ENCODE data around the gene MEPCE. TPM values are rescaled to one million over a fixed set of nuclear protein-coding genes. Genes with fewer than 3 reads are reported as not detected.

The MEPCE gene
- total and polyA plus RNA-seq, 11 donors, result 14.6 to 30.3 (median 21.5) TPM

- 0 to 1% (median 1%) methylated on average over 28 to 40 of the region's 40 CpGs for WGBS, 4 donors
- ATAC-seq (peak; percentile 83 to 87 (median 86)), DNase-seq (peak; percentile 100)
- intact Hi-C loops (cut with DNase I), result no loop called here
- Histone ChIP-seq H3K27me3 (no peaks in the 10 kb centered on the region), H3K36me3 (peaks cover 0 to 30% (median 15%) of the 10 kb centered on the region in 9 donors), H3K9me3 (no peaks in the 10 kb centered on the region), H3K27ac (peak overlapping the region; percentile 96 to 100 (median 99)), H3K4me1 (peaks cover 0 to 47% (median 30%) of the 10 kb centered on the region in 12 donors), H3K4me3 (peak overlapping the region; percentile 66 to 99 (median 90))
- TF ChIP-seq POLR2A (IDR thresholded peaks at IDR 0.05), result peak in 1 of 2 donors; percentile 72
- peak in 6 of 12 donors; percentile 11 to 39 (median 20) for TF ChIP-seq CTCF (IDR thresholded peaks at IDR 0.05)
Measured at GRCh38 chr7:100428967-100429636, 529 bp upstream of the MEPCE start.

GRCh38 chr7:100430493-100431285, 1.1 kb downstream of the MEPCE start:
- no peak for TF ChIP-seq POLR2A (IDR thresholded peaks at IDR 0.05)
- DNase-seq, result peak in 3 of 5 donors; percentile 19 to 43 (median 31)
- H3K27ac ChIP-seq, result peak overlapping the region; percentile 96 to 100 (median 99)
- H3K36me3 ChIP-seq, result peaks cover 0 to 36% (median 24%) of the 10 kb centered on the region in 9 donors
- H3K27me3 ChIP-seq, result no peaks in the 10 kb centered on the region
- intact Hi-C loops (cut with DNase I), result no loop called here
- ATAC-seq, result no peak
- peaks cover 0 to 60% (median 41%) of the 10 kb centered on the region in 12 donors for H3K4me1 ChIP-seq
- WGBS, 4 donors, result 25 to 46% (median 27%) methylated on average over 14 to 31 of the region's 31 CpGs
- peak overlapping the region; percentile 66 to 99 (median 90) for H3K4me3 ChIP-seq
- no peaks in the 10 kb centered on the region for H3K9me3 ChIP-seq

DNA sequence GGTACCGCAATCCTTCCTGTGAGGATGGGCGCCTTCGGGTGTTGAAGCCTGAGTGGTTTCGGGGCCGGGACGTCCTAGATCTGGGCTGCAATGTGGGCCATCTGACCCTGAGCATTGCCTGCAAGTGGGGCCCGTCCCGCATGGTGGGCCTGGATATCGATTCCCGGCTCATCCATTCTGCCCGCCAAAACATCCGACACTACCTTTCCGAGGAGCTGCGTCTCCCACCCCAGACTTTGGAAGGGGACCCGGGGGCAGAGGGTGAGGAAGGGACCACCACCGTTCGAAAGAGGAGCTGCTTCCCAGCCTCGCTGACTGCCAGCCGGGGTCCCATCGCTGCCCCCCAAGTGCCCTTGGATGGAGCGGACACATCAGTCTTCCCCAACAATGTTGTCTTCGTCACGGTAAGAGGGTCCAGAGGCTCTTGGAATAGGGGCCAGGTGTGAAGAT, 1.7 kb downstream of the MEPCE start:
- no peak for DNase-seq
- H3K36me3 ChIP-seq, result peaks cover 0 to 36% (median 24%) of the 10 kb centered on the region in 9 donors
- no peaks in the 10 kb centered on the region for H3K27me3 ChIP-seq
- TF ChIP-seq POLR2A (IDR thresholded peaks at IDR 0.05), result no peak
- TF ChIP-seq CTCF (IDR thresholded peaks at IDR 0.05), result no peak
- intact Hi-C loops (cut with DNase I), result no loop called here
- H3K9me3 ChIP-seq, result no peaks in the 10 kb centered on the region
- no peak for ATAC-seq
- peak overlapping the region in 3 of 12 donors; percentile 85 to 99 (median 94) for H3K4me3 ChIP-seq
- WGBS, 4 donors, result 88 to 92% (median 91%) methylated on average over 13 to 23 of the region's 23 CpGs
- H3K4me1 ChIP-seq, result peaks cover 0 to 60% (median 41%) of the 10 kb centered on the region in 12 donors
- H3K27ac ChIP-seq, result peak overlapping the region in 3 of 12 donors; percentile 99 to 100 (median 100)

DNA sequence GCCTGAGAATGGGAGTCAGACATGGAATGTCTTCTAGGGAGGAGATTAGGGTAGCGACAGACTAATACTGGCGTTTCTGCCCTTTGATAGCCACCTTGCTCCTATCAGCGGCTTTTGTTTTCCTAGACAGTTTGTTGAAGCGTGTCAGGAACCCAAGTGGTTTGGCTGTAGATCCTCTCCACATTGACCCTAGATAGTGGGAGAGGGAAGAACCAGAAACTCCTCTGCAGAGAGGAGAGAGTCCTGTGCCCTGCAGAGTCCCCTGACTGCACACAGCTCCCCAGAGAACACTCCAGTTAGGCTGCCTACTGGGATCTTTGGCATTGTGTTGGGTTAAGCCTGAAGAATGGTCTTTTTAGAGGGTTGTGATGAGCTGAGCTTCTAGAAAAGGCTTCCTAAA, 2.4 kb downstream of the MEPCE start:
- H3K27me3 ChIP-seq, result no peaks in the 10 kb centered on the region
- intact Hi-C loops (cut with DNase I), result no loop called here
- ATAC-seq (no peak), DNase-seq (no peak)
- TF ChIP-seq CTCF (IDR thresholded peaks at IDR 0.05), result no peak
- TF ChIP-seq POLR2A (IDR thresholded peaks at IDR 0.05), result no peak
- peaks cover 0 to 36% (median 24%) of the 10 kb centered on the region in 9 donors for H3K36me3 ChIP-seq
- peaks cover 0 to 65% (median 41%) of the 10 kb centered on the region in 12 donors for H3K4me1 ChIP-seq
- WGBS, 4 donors, result 65 to 73% (median 68%) methylated on average over 4 of the region's 4 CpGs
- peak overlapping the region in 1 of 12 donors; percentile 7 for H3K4me3 ChIP-seq
- peak overlapping the region in 1 of 12 donors; percentile 50 for H3K27ac ChIP-seq
- no peaks in the 10 kb centered on the region for H3K9me3 ChIP-seq
